Measurements from ENCODE around the gene SLFN14. TPM values are rescaled to one million over a fixed set of nuclear protein-coding genes. Genes with fewer than 3 reads are reported as not detected.

The SLFN14 gene
- total and polyA plus RNA-seq, 2 experiments from 2014 or later: 0.10 TPM; not detected in 1

- H3K36me3 ChIP-seq (ENCODE audit: insufficient read depth): no peaks in the 10 kb centered on the region
- Mint-ChIP-seq H3K27ac (no peak overlapping the region), H3K9me3 (no peaks in the 10 kb centered on the region), H3K27me3 (ENCODE audit: insufficient read depth, low read depth, poor library complexity) (peaks cover 8% of the 10 kb centered on the region), H3K4me3 (no peak overlapping the region), H3K36me3 (ENCODE audit: low read depth) (no peaks in the 10 kb centered on the region), H3K4me1 (no peaks in the 10 kb centered on the region)
- no peak overlapping the region for H3K4me2 ChIP-seq
- no peaks in the 10 kb centered on the region for H3F3A ChIP-seq (replicated peaks; ENCODE audit: low read depth)
- no peak overlapping the region for H3K4me3 ChIP-seq
- no peak for TF ChIP-seq ETS1 (IDR thresholded peaks at IDR 0.05)
- TF ChIP-seq EZH2phosphoT487 (IDR thresholded peaks at IDR 0.05; ENCODE audit: unreplicated experiment): no peak
- TF ChIP-seq ZNF331 (CRISPR knock-in tag; IDR thresholded peaks at IDR 0.05; ENCODE audit: low read depth): no peak
- TF ChIP-seq ZNF462 (CRISPR knock-in tag; IDR thresholded peaks at IDR 0.05): no peak
- no peak for TF ChIP-seq REST (IDR thresholded peaks at IDR 0.05; ENCODE audit: unreplicated experiment)
- no peak for TF ChIP-seq POLR2AphosphoS5 (IDR thresholded peaks at IDR 0.05; ENCODE audit: low read depth)
- no peak for TF ChIP-seq JUNB (IDR thresholded peaks at IDR 0.05; ENCODE audit: unreplicated experiment)
- TF ChIP-seq CREB1 (CRISPR knock-in tag; IDR thresholded peaks at IDR 0.05; ENCODE audit: low read depth): no peak
- TF ChIP-seq ZNF114 (CRISPR knock-in tag; IDR thresholded peaks at IDR 0.05): no peak
- TF ChIP-seq EZH2 (IDR thresholded peaks at IDR 0.05; ENCODE audit: low read depth, unreplicated experiment): no peak
- no peak for TF ChIP-seq STAT1 (IDR thresholded peaks at IDR 0.05; ENCODE audit: unreplicated experiment)
- TF ChIP-seq NANOG (IDR thresholded peaks at IDR 0.05; ENCODE audit: borderline replicate concordance): no peak
- TF ChIP-seq CTCF (conservative IDR thresholded peaks at IDR 0.05; ENCODE audit: low read depth in 2 of 2): no peak
- H4K20me1 ChIP-seq (replicated peaks; ENCODE audit: insufficient read depth): no peaks in the 10 kb centered on the region
- H3K4me1 ChIP-seq (ENCODE audit: insufficient read depth): no peaks in the 10 kb centered on the region
- DNase-seq (ENCODE audit: low spot score): no peak
- H3K27me3 ChIP-seq (ENCODE audit: insufficient read depth): peaks cover 11% of the 10 kb centered on the region; the same call in 1 of the 2 replicates
- no peak overlapping the region for H2AFZ ChIP-seq
- no peak for ATAC-seq
- H3K9me2 ChIP-seq (ENCODE audit: insufficient read depth): no peaks in the 10 kb centered on the region
- H3K79me2 ChIP-seq (replicated peaks; ENCODE audit: insufficient read depth): no peaks in the 10 kb centered on the region
- no peak overlapping the region for H3K27ac ChIP-seq (ENCODE audit: low read depth)
Measured at GRCh38 chr17:35559495-35560210, 966 bp downstream of the SLFN14 start.
